AG20443 (cell line): ENCODE results near the gene INPP5D.
"Not testable (repeated sequence)": the region's sequence is repeated elsewhere in the genome, so short reads cannot be mapped to it uniquely, and the experiment has no call there.

Experiments used
- DNase-seq: peaks from one replicate; pipeline ENCODE4 v3.0.0; 2012; ENCODE audit warnings: low spot score, mixed read lengths

Gene INPP5D

GRCh38 chr2:233173115-233173514 lies 113.0 kb downstream of the INPP5D start:
- DNase-seq: no peak

- DNase-seq: no peak
Measured at GRCh38 chr2:233174137-233174536, 114.0 kb downstream of the INPP5D start.

- DNase-seq: no peak
Measured at GRCh38 chr2:233178994-233179847, 119.1 kb downstream of the INPP5D start.

- no peak for DNase-seq
Measured at GRCh38 chr2:233179848-233180366, 119.8 kb downstream of the INPP5D start.

- DNase-seq: no peak
Measured at GRCh38 chr2:233183869-233184418, 123.8 kb downstream of the INPP5D start.

- DNase-seq: no peak
Measured at GRCh38 chr2:233184669-233185068, 124.5 kb downstream of the INPP5D start.

- DNase-seq: no peak
Measured at GRCh38 chr2:233185330-233185729, 125.2 kb downstream of the INPP5D start.

GRCh38 chr2:233185963-233186362 lies 125.8 kb downstream of the INPP5D start:
- no peak for DNase-seq

GRCh38 chr2:233186851-233187250 lies 126.7 kb downstream of the INPP5D start:
- no peak for DNase-seq

- no peak for DNase-seq
Measured at GRCh38 chr2:233189025-233189424, 128.9 kb downstream of the INPP5D start.

GRCh38 chr2:233191016-233191415 lies 130.9 kb downstream of the INPP5D start:
- DNase-seq: not testable (repeated sequence)

- no peak for DNase-seq
Measured at GRCh38 chr2:233193738-233194137, 133.6 kb downstream of the INPP5D start.

GRCh38 chr2:233195027-233195426 lies 134.9 kb downstream of the INPP5D start:
- DNase-seq: no peak

- no peak for DNase-seq
Measured at GRCh38 chr2:233197022-233197421, 136.9 kb downstream of the INPP5D start.

- no peak for DNase-seq
Measured at GRCh38 chr2:233198026-233198425, 137.9 kb downstream of the INPP5D start.

GRCh38 chr2:233199870-233200269 lies 139.7 kb downstream of the INPP5D start:
- no peak for DNase-seq

GRCh38 chr2:233200790-233201189 lies 140.6 kb downstream of the INPP5D start:
- DNase-seq: not testable (repeated sequence)

- no peak for DNase-seq
Measured at GRCh38 chr2:233201258-233202013, 141.3 kb downstream of the INPP5D start.

- DNase-seq: no peak
Measured at GRCh38 chr2:233202531-233202944, 142.4 kb downstream of the INPP5D start.

GRCh38 chr2:233203060-233203459 lies 142.9 kb downstream of the INPP5D start:
- no peak for DNase-seq

GRCh38 chr2:233204286-233204936 lies 144.3 kb downstream of the INPP5D start:
- no peak for DNase-seq
